ENCODE measurements around the gene XYLT1. TPM values are rescaled to one million over a fixed set of nuclear protein-coding genes. Genes with fewer than 3 reads are reported as not detected.

XYLT1 gene
- total RNA-seq, 1 donor from 2014 or later = under 0.01 TPM

- Histone ChIP-seq H3K36me3 (ENCODE audit: control insufficient read depth, insufficient read depth, low read length) (no peaks in the 10 kb centered on the region), H3K4me3 (ENCODE audit: low read depth, low read length) (no peak overlapping the region), H3K27me3 (ENCODE audit: control insufficient read depth, insufficient read depth, low read length) (no peaks in the 10 kb centered on the region)
- DNase-seq (ENCODE audit: low read depth) (no peak), FAIRE-seq (no peak)
- no peak for TF ChIP-seq CTCF (IDR thresholded peaks at IDR 0.05; ENCODE audit: insufficient read depth, low read length, severe bottlenecking)
Measured at GRCh38 chr16:17237350-17237944, 233.3 kb downstream of the XYLT1 start.

- H3K27me3 ChIP-seq (ENCODE audit: control insufficient read depth, insufficient read depth, low read length) = no peaks in the 10 kb centered on the region
- no peak for TF ChIP-seq CTCF (IDR thresholded peaks at IDR 0.05; ENCODE audit: insufficient read depth, low read length, severe bottlenecking)
- no peak overlapping the region for H3K4me3 ChIP-seq (ENCODE audit: low read depth, low read length)
- no peaks in the 10 kb centered on the region for H3K36me3 ChIP-seq (ENCODE audit: control insufficient read depth, insufficient read depth, low read length)
- no peak for DNase-seq (ENCODE audit: low read depth)
- FAIRE-seq = no peak
Measured at GRCh38 chr16:17235147-17235815, 235.5 kb downstream of the XYLT1 start.

GRCh38 chr16:17233318-17234002 is 237.3 kb downstream of the XYLT1 start:
- Histone ChIP-seq H3K27me3 (ENCODE audit: control insufficient read depth, insufficient read depth, low read length) (no peaks in the 10 kb centered on the region), H3K36me3 (ENCODE audit: control insufficient read depth, insufficient read depth, low read length) (no peaks in the 10 kb centered on the region), H3K4me3 (ENCODE audit: low read depth, low read length) (no peak overlapping the region)
- DNase-seq (ENCODE audit: low read depth) = no peak
- TF ChIP-seq CTCF (IDR thresholded peaks at IDR 0.05; ENCODE audit: insufficient read depth, low read length, severe bottlenecking) = no peak
- no peak for FAIRE-seq

- FAIRE-seq = no peak
- TF ChIP-seq CTCF (IDR thresholded peaks at IDR 0.05; ENCODE audit: insufficient read depth, low read length, severe bottlenecking) = no peak
- no peak for DNase-seq (ENCODE audit: low read depth)
Measured at GRCh38 chr16:17232487-17232886, 238.3 kb downstream of the XYLT1 start.

GRCh38 chr16:17231972-17232371 is 238.8 kb downstream of the XYLT1 start:
- no peaks in the 10 kb centered on the region for H3K36me3 ChIP-seq (ENCODE audit: control insufficient read depth, insufficient read depth, low read length)
- DNase-seq (ENCODE audit: low read depth) = no peak
- H3K4me3 ChIP-seq (ENCODE audit: low read depth, low read length) = no peak overlapping the region
- FAIRE-seq = no peak
- no peak for TF ChIP-seq CTCF (IDR thresholded peaks at IDR 0.05; ENCODE audit: insufficient read depth, low read length, severe bottlenecking)
- H3K27me3 ChIP-seq (ENCODE audit: control insufficient read depth, insufficient read depth, low read length) = no peaks in the 10 kb centered on the region

More at GRCh38 chr16:17232487-17232886, 238.3 kb downstream of the XYLT1 start:
- no peaks in the 10 kb centered on the region for H3K27me3 ChIP-seq (ENCODE audit: control insufficient read depth, insufficient read depth, low read length)
- H3K4me3 ChIP-seq (ENCODE audit: low read depth, low read length) = no peak overlapping the region
- no peaks in the 10 kb centered on the region for H3K36me3 ChIP-seq (ENCODE audit: control insufficient read depth, insufficient read depth, low read length)

All from bronchial epithelial cell (primary cell).